Activated effector memory CD4-positive, alpha-beta T cell treated with anti-CD3 and anti-CD28 coated beads, Interleukin-2, amount 50 U/mL, for 16 hours (primary cell): ENCODE results near the gene HIKESHI.
"Not testable (repeated sequence)": the region's sequence is repeated elsewhere in the genome, so short reads cannot be mapped to it uniquely, and the experiment has no call there.

ENCODE experiments used
- DNase-seq: peaks from one replicate; pipeline ENCODE4 v3.0.0-alpha.2; 2020

Gene HIKESHI

GRCh38 chr11:86294026-86294425 is 8.0 kb upstream of the HIKESHI start:
- no peak for DNase-seq

DNA sequence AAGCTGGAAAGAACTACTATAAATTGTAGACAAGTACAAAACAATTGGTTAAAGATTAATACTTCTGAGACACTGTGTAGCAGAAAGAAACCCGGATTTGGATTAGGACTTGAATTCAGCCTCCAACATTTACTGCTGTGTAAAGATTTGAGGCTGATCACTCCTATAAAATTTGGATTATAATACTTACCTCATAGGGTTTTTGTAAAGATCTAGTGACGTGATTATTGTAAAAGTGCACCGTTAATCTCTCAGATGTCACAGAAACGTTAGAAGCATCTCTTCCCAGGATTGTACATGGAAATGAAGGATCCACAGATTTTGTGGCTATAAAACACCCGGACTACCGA is 323 bp upstream of the HIKESHI start:
- no peak for DNase-seq

GRCh38 chr11:86303257-86303656 is 1.2 kb downstream of the HIKESHI start:
- no peak for DNase-seq

DNA sequence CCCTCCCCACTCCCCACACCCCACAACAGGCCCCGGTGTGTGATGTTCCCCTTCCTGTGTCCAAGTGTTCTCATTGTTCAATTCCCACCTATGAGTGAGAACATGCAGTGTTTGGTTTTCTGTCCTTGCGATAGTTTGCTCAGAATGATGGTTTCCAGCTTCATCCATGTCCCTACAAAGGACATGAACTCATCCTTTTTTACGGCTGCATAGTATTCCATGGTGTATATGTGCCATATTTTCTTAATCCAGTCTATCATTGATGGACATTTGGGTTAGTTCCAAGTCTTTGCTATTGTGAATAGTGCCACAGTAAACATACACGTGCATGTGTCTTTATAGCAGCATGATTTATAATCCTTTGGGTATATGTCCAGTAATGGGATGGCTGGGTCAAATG is 6.7 kb downstream of the HIKESHI start:
- DNase-seq: not testable (repeated sequence)

- no peak for DNase-seq
Observed at GRCh38 chr11:86313793-86314192, 11.8 kb downstream of the HIKESHI start.

DNA sequence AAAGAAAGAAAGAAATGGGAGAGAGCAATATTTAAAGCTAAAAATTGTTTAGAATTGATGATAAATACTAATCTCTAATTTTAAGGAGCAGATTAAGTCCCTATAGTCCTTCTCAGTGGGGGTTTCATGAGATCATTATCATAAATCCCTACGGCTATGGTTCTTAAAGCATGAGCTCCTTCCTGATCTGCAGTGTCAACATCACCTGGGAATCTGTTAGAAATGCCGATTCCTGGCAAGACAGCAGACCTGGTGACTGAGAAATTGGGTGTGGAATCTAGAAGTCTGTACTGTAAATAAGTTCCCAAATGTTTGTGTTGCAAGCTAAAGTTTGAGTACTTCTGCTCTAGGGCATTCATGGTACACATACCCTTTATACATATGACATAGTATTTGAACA is 12.6 kb downstream of the HIKESHI start:
- DNase-seq: no peak

- DNase-seq: no peak
Observed at GRCh38 chr11:86335131-86335767, 33.2 kb downstream of the HIKESHI start.

DNA sequence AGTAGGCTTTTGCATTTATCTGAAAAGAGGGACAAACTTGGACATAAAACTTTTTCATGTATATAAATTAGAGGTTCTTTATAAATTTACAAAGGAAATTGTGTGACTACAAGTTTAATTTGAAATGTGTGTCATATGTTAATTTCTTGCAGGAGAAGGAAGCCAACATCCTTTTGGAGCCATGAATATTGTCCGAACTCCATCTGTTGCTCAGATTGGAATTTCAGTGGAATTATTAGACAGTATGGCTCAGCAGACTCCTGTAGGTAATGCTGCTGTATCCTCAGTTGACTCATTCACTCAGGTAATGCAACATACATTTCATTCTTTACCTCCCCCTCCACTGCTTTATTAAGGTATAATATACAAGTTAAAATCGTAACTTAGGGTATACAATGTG is 35.2 kb downstream of the HIKESHI start:
- no peak for DNase-seq

GRCh38 chr11:86341382-86341781 is 39.3 kb downstream of the HIKESHI start:
- no peak for DNase-seq

- DNase-seq: no peak
Observed at GRCh38 chr11:86346513-86346912, 44.5 kb downstream of the HIKESHI start.

- DNase-seq: no peak
Observed at GRCh38 chr11:86355256-86355655, 53.2 kb downstream of the HIKESHI start.

DNA sequence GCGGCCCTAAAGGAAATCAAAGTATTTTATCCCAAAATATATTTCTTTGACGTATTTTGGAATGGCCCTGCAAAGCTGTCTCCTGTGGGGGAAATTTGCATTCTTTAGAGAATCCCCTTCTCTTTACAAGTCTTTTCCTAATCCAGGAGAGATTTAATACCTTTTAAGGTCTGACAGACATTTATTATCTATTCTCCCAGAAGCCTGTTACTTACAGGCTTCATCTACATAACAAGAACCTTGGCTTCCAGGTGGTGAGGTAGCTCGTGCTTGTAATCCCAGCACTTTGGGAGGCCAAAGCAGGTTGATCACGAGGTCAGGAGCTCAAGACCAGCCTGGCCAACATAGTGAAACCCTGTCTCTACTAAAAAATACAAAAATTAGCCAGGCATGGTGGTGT is 55.4 kb downstream of the HIKESHI start:
- DNase-seq: not testable (repeated sequence)

- DNase-seq: no peak
Observed at GRCh38 chr11:86358720-86359119, 56.7 kb downstream of the HIKESHI start.

DNA sequence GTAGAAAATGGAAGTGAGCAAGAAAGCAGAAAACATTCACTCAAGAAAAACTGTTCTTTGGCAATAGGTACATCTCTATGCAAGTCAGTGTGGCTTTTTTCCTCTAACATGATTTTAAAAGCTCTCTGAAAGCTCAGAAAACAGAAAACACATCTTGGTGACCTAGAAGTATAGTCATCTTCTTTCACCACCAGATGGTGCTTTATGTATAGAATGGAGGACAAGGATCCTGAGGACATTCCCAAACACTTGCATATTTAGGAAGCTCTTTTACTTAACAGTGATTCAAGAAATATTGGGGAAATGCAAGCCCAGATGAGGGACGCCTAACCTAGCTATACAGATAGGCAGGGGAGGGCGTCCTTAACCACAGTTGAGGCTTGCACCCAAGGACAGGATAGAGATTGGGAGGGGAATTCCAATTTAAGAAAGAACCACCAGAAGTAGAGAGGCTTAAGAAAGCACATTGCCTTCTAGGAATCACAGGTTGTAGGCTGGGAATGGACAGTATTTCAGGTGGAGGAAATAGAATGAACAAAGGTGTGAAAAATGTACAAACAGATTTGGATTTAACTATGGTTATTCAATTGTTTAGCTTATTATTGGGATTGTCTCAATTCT is 58.8 kb downstream of the HIKESHI start:
- no peak for DNase-seq

DNA sequence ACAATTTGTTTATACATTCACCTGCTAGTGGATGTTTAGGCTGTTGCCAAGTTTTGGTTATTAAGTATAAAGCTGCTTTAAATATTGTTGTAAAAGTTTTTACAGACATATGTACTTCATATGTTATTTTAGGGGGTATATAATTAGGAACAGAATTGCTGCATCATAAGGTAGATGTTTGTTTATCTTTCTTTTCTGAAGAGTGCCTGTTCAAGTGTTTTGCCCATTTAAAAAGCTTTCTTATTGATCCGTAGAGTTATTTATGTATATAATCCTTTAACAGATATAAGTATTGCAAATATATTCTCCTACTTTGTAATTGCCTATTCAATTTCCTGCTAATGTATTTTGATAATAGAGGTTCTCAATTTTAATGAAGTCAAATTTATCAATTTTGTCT is 61.4 kb downstream of the HIKESHI start:
- DNase-seq: no peak

- no peak for DNase-seq
Observed at GRCh38 chr11:86365546-86365945, 63.5 kb downstream of the HIKESHI start.

DNA sequence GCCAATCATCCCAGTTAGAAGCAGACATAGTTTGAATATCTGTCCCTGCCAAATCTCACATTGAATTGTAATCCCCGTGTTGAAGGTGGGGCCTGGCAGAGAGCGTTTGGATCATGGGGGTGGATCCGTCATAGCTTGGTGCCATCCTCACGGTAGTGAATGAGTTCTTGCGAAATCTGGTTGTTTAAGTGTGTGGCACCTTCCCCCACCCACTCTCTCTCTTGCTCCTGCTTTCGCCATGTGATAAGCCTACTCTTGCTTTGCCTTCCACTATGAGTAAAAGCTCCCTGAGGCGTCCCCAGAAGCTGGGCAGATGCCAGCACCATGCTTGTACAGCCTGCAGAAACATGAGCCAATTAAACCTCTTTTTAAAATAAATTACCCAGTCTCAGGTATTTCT is 67.6 kb downstream of the HIKESHI start:
- no peak for DNase-seq

DNA sequence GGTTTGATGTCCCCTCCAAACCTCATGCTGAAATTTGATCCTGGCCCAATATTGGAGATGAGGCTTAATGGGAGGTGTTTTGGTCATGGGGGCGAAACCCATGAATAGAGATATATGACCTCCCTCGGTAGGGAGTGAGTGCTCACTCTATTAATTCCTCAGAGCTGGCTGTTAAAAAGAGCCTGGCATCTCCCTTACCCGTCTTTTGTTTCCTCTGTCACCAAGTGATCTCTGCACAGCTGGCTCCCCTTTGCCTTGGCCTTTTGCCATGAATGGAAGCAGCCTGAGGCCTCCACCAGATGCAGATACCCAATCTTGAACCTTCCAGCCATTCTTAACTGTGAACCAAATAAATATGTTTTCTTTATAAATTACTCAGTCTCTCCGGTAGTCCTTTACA is 68.1 kb downstream of the HIKESHI start:
- DNase-seq: no peak

DNA sequence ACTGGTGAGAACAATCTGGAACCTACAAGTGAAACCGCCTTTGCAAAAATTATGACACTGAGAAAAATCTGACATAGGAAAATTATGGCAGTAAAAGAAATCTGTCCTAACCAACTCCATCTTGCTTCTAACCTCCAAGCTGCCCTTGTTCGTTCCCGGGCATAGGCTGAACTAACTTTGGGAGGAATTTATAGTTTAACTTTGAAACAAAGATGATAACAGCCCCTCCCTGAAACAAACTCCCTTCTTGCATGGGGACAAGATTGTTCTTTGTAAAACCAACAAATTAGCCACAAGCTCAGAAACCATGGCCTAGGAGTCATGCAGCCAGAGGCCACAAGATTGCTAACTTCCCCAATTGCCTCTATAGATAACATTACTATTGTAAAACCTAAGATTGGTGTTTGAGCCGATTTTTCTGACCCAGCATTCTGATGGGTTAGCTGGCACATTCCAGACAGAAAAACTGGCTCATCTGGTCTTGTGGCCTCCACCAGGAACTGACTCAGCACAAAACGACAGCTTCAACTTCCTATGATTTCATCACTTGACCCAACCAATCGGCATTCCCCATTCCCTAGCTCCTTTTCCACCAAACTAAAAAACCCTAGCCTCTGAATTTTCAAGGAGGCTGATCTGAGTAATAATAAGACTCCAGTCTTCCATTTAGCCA is 69.0 kb downstream of the HIKESHI start:
- no peak for DNase-seq

GRCh38 chr11:86372041-86372440 is 70.0 kb downstream of the HIKESHI start:
- DNase-seq: no peak

- no peak for DNase-seq
Observed at GRCh38 chr11:86372586-86372985, 70.5 kb downstream of the HIKESHI start.

DNA sequence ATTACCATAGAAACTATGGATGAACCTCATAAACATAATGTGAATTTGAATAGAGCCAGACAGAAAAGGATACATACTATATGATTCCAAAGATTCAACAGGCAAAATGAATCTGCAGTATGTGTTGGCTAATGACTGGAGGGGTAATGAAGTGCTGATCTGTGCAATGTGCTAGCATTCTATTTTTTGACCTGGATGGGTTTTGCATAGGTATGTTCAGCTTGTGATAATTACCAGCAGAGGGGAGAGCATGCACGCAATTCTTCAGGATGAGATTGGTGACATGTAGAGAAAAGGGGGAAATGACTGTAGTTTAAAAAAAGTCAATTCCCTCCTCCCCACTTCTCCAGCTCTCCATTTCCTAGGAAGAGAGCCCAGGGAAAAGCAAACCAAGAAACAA is 72.0 kb downstream of the HIKESHI start:
- DNase-seq: no peak

DNA sequence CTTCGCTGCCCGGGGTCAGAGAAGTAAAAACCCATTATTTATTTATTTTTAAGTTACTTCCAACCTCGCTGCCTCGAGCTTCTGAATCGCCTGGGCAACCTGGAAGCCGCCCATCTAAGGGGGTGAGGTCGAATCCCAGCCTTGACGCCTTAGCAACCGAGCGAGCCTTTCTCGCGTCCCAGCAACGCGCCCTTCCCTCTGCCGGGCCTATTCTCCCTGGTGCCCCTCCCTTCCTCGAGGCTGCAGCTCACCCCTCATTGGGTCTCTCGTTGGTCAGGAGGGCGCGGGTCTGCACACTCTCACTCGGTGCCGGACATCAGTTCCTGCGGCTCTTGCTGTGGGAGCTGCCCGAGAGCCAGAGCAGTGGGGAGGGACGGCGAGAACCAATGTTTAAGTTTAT is 72.5 kb downstream of the HIKESHI start, which contains the start of gene CCDC81:
Gene CCDC81, plus strand, starts transcription at position 302 of the 400 bp plus-strand sequence. CDS start 277 bp downstream, outside the sequence.
- no peak for DNase-seq

GRCh38 chr11:86377972-86378371 is 75.9 kb downstream of the HIKESHI start:
- DNase-seq: no peak
